GM18511 (cell line): Measurements from ENCODE around the gene DENND2D.

Experiments used
- ATAC-seq: cut with Tn5 transposase; IDR thresholded peaks from one replicate; pipeline ENCODE4 v1.9.1; 2021; ENCODE audit warnings: mild to moderate bottlenecking, moderate library complexity; ENCODE audit not compliant: unreplicated experiment

The DENND2D gene

DNA sequence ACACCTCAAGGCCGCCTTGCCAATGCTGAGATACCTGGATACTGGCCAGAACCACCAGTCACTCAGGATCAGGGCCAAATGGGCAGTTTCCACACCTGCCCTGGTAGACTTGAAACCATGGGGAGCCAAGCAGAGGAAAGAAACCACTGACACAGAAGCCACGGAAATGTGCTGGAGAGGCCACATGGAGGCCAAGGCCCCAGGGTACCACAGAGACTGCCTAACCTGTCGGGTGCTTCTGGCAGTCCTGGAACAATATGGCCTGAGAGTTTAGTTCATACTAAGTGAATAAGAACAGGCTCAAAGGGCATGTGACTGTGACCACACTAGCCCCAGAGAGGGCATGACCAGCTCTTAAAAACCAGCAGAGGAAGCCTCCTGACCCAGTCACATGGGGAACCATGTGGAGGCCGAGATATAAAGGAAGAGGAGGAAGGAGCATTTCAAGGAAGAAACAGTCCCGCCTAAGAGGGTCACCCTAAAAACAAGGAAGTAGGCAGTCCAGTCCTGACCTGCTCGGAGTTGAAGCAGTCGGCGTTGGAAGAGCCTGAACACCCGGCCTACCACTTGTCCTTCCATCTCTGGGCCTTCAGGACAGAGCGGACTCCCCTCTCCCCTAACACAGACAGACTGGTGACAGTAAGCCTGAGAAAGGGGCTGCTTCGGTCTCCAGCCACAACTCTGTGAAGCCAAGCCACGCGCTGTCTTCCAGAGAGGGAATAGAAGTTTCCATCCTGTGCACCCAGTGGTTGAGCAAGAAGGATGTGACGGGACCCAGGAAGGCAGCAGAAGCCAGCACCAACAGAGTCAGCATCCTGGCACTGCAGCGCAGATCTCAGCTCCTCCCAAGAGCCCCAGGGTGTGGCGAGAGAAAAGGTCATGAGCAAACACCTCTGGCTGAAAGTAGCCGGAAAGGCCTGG is at the start of gene DENND2D:
DENND2D (minus strand) TSS at position 766 of the 921 bp plus-strand sequence; CDS start at position 579, 187 bp downstream.
- no peak for ATAC-seq

DNA sequence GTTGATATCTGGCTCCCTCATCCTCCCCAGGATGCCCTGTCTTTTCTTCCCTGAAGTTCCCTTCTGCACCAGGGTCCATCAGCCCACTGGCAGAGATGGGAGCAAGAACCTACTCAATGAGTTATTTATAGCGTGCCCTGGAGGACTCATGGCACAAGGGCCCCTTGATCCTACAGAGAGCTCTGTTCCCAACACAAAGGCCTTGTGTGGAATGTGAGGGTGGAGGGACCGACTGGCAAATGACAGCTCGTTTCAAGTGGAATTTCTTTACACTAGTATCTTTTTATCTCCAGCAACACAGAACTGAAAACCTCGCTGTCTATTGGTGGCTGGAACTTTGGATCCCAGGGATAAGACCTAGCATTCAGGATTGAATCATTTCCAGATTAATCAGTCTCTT is 49.5 kb upstream of the DENND2D start:
- no peak for ATAC-seq

DNA sequence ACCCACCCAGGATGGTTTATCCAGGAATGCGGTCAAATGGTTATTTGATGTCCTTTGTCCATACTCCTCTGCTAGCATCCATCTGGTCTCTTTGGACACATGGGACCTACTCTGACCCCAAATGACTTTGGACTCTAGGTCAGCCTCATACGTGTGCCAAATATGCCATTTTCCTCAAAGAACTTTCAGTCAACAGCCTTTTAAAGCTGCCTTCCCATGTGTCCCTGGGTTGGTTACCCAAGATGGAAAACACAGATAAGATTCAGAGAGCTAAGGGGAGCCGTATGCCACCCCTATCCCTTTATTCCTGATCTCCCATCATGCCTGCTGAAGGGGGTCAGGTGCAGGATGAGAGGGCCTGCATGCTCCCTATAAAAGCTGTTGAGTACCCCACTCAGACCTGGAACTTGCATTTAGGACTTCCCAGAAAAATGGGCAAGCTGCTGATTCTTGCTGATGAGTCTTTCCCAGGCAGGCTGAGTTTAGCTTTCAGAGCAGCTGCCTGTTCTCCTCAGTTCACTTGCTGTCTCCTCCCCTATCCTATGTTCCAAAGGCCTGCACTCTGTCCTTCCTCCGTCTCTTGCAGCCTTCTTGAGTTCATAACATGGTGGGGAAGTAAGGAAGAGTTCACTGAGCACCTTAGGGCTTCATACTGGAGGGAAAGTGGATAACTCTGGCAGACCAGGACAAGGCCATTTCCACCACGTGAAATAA is 46.8 kb upstream of the DENND2D start:
- no peak for ATAC-seq

GRCh38 chr1:111242805-111243523 is 42.5 kb upstream of the DENND2D start:
- ATAC-seq, result no peak

DNA sequence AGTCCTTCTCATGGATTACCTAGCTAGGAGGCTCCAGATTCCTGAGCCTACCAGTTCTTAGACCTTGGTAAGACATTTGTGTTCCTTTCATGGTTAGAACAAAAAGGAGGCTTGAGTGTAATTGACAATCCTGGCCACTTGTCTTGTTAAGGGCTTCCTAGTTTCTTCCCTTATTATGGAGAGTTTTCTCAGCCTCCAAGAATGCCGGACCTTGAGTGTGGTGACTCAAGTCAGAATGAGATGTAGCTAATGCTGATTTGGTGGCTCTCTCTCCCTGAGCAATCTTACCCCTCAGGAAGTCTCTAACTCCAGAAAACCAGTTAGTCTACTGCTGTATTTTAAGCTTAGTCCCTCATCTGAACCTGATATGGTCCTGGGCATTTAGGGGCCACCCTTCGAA is 41.4 kb upstream of the DENND2D start:
- ATAC-seq, result no peak

- no peak for ATAC-seq
Observed at GRCh38 chr1:111238056-111238795, 37.8 kb upstream of the DENND2D start.

- ATAC-seq, result no peak
Observed at GRCh38 chr1:111236806-111237205, 36.4 kb upstream of the DENND2D start.

DNA sequence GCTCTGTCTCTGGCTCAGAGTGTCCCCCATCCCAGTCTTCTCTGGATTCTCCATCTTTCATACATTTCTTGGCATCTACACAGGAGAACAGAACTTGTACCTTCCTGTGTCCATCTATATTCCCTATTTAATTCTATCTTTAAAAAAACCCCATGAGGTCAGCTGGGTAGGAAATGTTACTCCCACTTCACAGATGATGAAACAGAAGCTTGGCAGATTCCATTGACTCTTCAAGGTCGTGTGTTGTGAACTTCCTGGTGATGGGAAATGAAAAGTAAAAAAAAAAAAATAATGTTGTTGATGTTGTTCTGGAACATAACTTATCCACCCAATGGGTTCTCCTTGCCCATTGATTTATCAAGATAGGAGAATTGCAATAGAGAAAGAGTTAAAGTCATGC is 35.9 kb upstream of the DENND2D start:
- ATAC-seq, result no peak

- no peak for ATAC-seq
Observed at GRCh38 chr1:111234866-111235265, 34.4 kb upstream of the DENND2D start.

- ATAC-seq, result no peak
Observed at GRCh38 chr1:111234258-111234657, 33.8 kb upstream of the DENND2D start.

- no peak for ATAC-seq
Observed at GRCh38 chr1:111232134-111232533, 31.7 kb upstream of the DENND2D start.

GRCh38 chr1:111228748-111229126 is 28.3 kb upstream of the DENND2D start:
- ATAC-seq, result no peak

- ATAC-seq, result no peak
Observed at GRCh38 chr1:111227851-111228747, 27.7 kb upstream of the DENND2D start.

DNA sequence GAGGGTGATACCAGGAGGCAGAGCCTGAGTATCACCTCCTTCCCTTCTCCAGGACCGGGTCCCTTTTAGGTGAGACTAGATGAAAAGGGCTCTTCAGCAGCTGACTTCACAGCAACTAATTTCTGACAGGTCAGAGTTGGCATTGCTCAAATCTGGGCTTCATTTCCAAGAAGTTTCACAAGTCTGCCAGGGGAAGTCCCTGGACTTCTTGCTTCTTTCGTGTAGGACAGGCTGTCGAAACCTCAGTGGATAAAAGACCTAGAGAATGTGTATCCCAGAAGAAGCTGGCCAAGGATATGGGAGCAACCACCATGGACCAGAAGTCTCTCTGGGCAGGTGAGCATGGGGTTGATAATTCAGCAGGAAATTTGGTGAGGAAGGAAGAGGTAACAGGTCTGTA is 27.0 kb upstream of the DENND2D start, which contains the start of gene CHI3L2:
CHI3L2 (plus strand) TSS at position 280 of the 400 bp plus-strand sequence; CDS start at position 297, 17 bp downstream.
- ATAC-seq, result no peak

- ATAC-seq, result no peak
Observed at GRCh38 chr1:111225717-111226400, 25.4 kb upstream of the DENND2D start.

DNA sequence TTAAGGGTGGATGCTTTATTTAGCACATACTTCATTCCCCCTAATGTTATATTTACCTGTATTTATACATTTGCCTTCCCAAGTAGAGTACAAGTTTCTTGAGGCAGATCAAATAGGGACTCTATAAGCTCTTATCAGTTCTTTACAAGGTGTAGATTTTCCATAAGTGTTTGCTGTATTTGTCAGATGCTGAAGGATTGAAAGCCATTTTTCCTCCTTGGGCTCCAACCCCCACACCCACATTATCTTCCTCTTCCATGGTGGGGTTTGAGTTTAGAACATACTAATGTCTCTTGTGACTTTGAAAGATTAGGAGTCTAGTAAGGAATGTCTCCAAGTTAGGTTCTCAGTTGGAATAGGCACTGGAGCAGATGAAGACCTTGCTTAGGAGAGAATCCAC is 24.6 kb upstream of the DENND2D start:
- no peak for ATAC-seq

- ATAC-seq, result no peak
Observed at GRCh38 chr1:111223126-111223685, 22.8 kb upstream of the DENND2D start.

GRCh38 chr1:111222308-111223125 is 22.1 kb upstream of the DENND2D start:
- peak; percentile 22 for ATAC-seq
